Ishikawa (cell line): ENCODE measurements around the gene SMPX.

Experiments used
- CEBPB ChIP-seq: IDR thresholded peaks from 2 replicates; pipeline ENCODE4 v1.6.1; 2012
- CREB1 ChIP-seq: IDR thresholded peaks from 2 replicates; pipeline ENCODE4 v1.6.1; 2012; ENCODE audit warnings: low read depth
- EP300 ChIP-seq: IDR thresholded peaks from 2 replicates; pipeline ENCODE4 v1.6.1; 2012; ENCODE audit warnings: borderline replicate concordance
- RAD21 ChIP-seq: IDR thresholded peaks from 2 replicates; pipeline ENCODE4 v1.6.1; 2012; ENCODE audit warnings: low read depth
- TAF1 ChIP-seq: IDR thresholded peaks from 2 replicates; pipeline ENCODE4 v1.6.1; 2012; ENCODE audit warnings: low read depth, mild to moderate bottlenecking
- TCF12 ChIP-seq: IDR thresholded peaks from 2 replicates; pipeline ENCODE4 v1.6.1; 2012; ENCODE audit warnings: low read depth
- ZBTB7A ChIP-seq: IDR thresholded peaks from 2 replicates; pipeline ENCODE4 v1.6.1; 2012; ENCODE audit warnings: low read depth
- TF ChIP-seq, protein P1 (sequence below): IDR thresholded peaks from 2 replicates; pipeline ENCODE4 v1.6.1; 2012; ENCODE audit warnings: low read depth, mild to moderate bottlenecking
- TF ChIP-seq, protein P2 (sequence below): IDR thresholded peaks from 2 replicates; pipeline ENCODE4 v1.6.1; 2012

DNA sequence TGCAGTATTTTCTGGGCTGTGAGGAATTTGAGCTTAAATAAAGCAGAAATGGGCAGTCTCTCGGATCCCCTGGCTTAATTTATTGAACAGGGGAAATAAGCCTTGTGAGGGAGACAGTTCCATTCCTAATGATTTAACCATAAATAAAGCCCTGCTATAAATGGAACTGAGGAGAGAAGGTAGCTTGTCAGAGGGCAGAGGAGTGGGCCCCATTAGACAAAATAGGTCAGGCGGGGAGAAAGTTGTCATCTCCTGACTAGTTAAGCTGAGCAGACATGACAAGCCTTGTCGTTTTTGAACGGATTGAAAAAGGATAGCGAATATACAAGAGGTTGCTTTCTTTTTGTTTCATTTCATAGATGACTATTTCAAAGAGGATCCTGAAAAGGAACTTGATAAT is 39.3 kb downstream of the SMPX start:
- TF ChIP-seq, protein P1, sequence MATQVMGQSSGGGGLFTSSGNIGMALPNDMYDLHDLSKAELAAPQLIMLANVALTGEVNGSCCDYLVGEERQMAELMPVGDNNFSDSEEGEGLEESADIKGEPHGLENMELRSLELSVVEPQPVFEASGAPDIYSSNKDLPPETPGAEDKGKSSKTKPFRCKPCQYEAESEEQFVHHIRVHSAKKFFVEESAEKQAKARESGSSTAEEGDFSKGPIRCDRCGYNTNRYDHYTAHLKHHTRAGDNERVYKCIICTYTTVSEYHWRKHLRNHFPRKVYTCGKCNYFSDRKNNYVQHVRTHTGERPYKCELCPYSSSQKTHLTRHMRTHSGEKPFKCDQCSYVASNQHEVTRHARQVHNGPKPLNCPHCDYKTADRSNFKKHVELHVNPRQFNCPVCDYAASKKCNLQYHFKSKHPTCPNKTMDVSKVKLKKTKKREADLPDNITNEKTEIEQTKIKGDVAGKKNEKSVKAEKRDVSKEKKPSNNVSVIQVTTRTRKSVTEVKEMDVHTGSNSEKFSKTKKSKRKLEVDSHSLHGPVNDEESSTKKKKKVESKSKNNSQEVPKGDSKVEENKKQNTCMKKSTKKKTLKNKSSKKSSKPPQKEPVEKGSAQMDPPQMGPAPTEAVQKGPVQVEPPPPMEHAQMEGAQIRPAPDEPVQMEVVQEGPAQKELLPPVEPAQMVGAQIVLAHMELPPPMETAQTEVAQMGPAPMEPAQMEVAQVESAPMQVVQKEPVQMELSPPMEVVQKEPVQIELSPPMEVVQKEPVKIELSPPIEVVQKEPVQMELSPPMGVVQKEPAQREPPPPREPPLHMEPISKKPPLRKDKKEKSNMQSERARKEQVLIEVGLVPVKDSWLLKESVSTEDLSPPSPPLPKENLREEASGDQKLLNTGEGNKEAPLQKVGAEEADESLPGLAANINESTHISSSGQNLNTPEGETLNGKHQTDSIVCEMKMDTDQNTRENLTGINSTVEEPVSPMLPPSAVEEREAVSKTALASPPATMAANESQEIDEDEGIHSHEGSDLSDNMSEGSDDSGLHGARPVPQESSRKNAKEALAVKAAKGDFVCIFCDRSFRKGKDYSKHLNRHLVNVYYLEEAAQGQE: no peak
- TF ChIP-seq CEBPB: no peak
- no peak for TF ChIP-seq TAF1
- TF ChIP-seq ZBTB7A: no peak
- TF ChIP-seq RAD21: no peak
- no peak for TF ChIP-seq TCF12
- no peak for TF ChIP-seq CREB1
- no peak for TF ChIP-seq EP300
- TF ChIP-seq, protein P2, sequence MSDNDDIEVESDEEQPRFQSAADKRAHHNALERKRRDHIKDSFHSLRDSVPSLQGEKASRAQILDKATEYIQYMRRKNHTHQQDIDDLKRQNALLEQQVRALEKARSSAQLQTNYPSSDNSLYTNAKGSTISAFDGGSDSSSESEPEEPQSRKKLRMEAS: no peak
